ENCODE measurements around the gene ARL13A. TPM values are rescaled to one million over a fixed set of nuclear protein-coding genes. Genes with fewer than 3 reads are reported as not detected.
"Not testable (repeated sequence)": the region's sequence is repeated elsewhere in the genome, so short reads cannot be mapped to it uniquely, and the experiment has no call there.

Gene ARL13A
- total and polyA plus RNA-seq, 12 donors = not detected

DNA sequence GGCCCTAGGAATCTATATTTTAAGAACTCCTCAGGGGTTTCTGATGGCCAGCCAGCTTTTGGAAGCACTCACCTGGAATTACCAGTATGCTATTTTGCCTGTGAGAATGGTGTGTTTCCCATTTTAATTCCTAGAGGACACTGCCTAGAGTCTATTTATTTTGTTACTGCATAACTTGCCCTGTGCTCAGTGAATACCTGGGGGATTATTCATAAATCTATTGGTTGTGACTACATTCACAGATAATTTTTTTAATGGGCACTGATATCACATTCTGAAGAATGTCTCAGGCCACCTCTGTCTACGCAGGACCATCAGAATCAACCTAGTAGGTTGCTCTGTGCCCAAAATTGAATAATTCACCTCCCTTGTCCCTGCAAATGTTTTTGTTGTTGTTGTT is 6.7 kb downstream of the ARL13A start:
- intact Hi-C loops (cut with DNase I) = no loop called here
- TF ChIP-seq, protein P1, sequence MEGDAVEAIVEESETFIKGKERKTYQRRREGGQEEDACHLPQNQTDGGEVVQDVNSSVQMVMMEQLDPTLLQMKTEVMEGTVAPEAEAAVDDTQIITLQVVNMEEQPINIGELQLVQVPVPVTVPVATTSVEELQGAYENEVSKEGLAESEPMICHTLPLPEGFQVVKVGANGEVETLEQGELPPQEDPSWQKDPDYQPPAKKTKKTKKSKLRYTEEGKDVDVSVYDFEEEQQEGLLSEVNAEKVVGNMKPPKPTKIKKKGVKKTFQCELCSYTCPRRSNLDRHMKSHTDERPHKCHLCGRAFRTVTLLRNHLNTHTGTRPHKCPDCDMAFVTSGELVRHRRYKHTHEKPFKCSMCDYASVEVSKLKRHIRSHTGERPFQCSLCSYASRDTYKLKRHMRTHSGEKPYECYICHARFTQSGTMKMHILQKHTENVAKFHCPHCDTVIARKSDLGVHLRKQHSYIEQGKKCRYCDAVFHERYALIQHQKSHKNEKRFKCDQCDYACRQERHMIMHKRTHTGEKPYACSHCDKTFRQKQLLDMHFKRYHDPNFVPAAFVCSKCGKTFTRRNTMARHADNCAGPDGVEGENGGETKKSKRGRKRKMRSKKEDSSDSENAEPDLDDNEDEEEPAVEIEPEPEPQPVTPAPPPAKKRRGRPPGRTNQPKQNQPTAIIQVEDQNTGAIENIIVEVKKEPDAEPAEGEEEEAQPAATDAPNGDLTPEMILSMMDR (IDR thresholded peaks at IDR 0.05) = no peak
- ATAC-seq = no peak
- no peak for DNase-seq
- Histone ChIP-seq H3K27me3 (no peaks in the 10 kb centered on the region), H3K4me1 (no peaks in the 10 kb centered on the region), H3K9me3 (peaks cover 0 to 5% (median 0%) of the 10 kb centered on the region in 11 donors), H3K4me3 (no peak overlapping the region), H3K27ac (no peak overlapping the region), H3K36me3 (no peaks in the 10 kb centered on the region)
- 78 to 95% methylated on average over 1 of the region's 1 CpG for WGBS, 2 donors

DNA sequence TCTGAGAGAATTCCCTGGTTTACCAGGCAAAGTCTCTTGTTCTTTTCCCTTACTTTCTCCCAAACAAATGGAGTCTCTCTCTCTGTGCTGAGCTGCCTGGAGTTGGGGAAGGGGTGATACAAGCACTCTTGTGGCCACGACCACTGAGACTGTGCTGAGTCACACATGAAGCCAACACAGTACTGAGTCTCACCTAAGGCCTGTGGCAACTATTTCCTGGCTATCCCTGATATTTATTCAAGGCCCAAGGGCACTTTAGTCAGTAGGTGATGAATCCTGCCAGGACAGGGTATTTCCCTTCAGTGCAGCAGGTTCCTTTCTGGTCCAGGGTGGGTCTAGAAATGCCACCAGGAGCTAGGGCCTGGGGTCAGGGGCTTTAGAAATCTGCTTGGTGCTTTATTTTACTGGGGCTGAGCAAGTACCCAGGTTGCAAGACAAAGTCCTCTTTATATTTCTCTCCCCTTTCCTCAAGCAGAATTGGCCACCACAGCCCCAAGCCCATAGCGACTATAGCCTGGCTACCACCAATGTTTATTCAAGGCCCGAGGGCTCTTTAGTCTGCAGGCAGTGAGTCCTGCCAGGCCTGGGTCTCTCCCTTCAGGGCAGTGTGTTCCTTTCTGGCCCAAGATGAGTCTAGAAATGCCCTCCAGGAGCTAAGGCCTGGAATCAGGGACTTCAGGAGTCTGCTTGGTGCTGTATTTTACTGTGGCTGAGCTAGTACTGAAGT is 10.5 kb downstream of the ARL13A start:
- no peaks in the 10 kb centered on the region for H3K36me3 ChIP-seq
- 88 to 98% methylated on average over 3 of the region's 3 CpGs for WGBS, 2 donors
- H3K27ac ChIP-seq = no peak overlapping the region
- no peak for DNase-seq
- no peaks in the 10 kb centered on the region for H3K4me1 ChIP-seq
- TF ChIP-seq, protein P1 (IDR thresholded peaks at IDR 0.05) = no peak
- no peaks in the 10 kb centered on the region for H3K9me3 ChIP-seq
- intact Hi-C loops (cut with DNase I) = no loop called here
- H3K27me3 ChIP-seq = no peaks in the 10 kb centered on the region
- H3K4me3 ChIP-seq = no peak overlapping the region
- no peak for ATAC-seq

DNA sequence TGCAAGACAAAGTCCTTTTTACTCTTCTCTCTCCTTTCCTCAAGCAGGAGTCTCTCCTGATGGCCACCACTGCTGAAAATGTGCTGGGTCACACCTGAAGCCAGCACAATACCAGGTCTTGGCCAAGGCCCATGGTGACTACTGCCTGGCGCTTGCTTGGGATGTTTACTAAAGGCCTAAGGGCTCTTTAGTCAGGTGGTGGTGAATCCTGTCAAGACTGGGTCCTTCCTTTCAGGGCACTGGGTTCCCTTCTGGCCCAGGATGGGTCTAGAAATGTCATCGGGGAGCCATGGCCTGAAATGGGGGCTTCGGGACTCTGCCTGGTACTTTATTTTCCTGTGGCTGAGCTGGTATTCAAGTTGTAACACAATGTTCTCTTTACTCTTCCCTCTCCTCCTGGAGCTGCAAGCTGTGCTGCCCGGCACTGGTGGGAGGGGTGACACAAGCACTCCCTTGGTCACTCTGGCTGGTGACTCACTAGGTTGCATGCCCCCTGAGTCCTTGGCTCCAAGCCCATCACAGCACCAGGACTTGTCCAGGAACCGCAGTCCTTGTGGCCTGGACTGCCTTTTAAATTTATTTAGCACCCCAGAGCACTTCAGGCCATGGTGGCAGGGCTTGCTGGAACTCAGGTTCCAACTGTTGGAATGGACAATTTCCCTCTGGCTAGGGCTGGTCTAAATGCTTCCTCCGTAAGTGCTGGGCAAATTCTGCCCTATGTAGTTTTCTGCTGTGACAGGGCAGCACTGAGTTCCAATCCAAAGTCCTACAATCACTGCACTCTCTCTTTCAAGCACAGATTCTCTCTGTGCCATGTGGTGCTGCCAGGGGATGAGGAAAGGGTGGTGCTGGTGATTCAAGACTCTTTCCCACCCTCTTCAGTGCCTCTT is 11.3 kb downstream of the ARL13A start:
- H3K9me3 ChIP-seq = no peaks in the 10 kb centered on the region
- peak in 1 of 8 donors; percentile 41 for ATAC-seq
- TF ChIP-seq, protein P1 (IDR thresholded peaks at IDR 0.05) = no peak
- H3K27me3 ChIP-seq = no peaks in the 10 kb centered on the region
- H3K4me3 ChIP-seq = no peak overlapping the region
- no peak overlapping the region for H3K27ac ChIP-seq
- no peaks in the 10 kb centered on the region for H3K4me1 ChIP-seq
- no peaks in the 10 kb centered on the region for H3K36me3 ChIP-seq
- intact Hi-C loops (cut with DNase I) = no loop called here
- WGBS, 2 donors = 95 to 97% methylated on average over 6 of the region's 6 CpGs
- DNase-seq = peak in 1 of 2 donors; percentile 6

DNA sequence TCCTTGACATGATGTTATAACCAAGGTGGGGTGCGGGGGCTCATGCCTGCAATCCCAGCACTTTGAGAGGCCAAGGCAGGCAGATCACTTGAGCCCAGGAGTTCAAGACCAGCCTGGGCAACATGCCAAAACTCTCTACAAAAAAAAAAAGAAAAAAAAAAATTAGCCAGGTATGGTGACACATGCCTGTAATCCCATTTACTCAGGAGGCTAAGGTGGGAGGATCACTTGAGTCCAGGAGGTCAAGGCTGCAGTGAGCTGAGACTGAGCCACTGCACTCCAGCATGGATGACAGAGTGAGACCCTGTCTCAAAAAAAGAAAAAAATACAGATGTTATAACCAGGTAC is 12.0 kb downstream of the ARL13A start:
- H3K4me1 ChIP-seq; H3K36me3 ChIP-seq; H3K27me3 ChIP-seq; intact Hi-C loops (cut with DNase I); H3K27ac ChIP-seq; H3K4me3 ChIP-seq; ATAC-seq; DNase-seq; H3K9me3 ChIP-seq: not testable (repeated sequence)
- 93 to 100% methylated on average over 1 of the region's 1 CpG for WGBS, 2 donors

DNA sequence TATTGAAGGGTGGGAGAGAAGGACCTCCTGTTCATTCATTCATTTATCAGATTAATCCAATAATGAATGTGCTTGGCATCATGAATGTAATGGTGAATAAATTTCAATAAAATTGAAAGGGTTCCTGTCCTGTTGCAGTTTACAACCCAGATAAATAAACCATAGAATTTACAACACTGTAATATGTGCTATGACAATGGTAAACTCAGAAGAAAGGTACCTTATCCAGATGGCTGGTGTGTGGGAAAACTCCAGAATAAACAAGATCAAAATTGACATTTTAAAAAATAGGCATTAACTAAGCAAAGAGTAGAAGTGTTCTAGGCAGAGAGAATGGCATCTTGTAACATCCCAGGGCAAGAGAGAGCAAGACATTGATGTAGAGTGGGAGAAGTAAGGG is 15.3 kb downstream of the ARL13A start:
- TF ChIP-seq, protein P1 (IDR thresholded peaks at IDR 0.05) = no peak
- no peak for DNase-seq
- ATAC-seq = no peak
- H3K36me3 ChIP-seq = no peaks in the 10 kb centered on the region
- intact Hi-C loops (cut with DNase I) = no loop called here
- H3K9me3 ChIP-seq = no peaks in the 10 kb centered on the region
- no peaks in the 10 kb centered on the region for H3K27me3 ChIP-seq
- no peaks in the 10 kb centered on the region for H3K4me1 ChIP-seq
- no peak overlapping the region for H3K4me3 ChIP-seq
- H3K27ac ChIP-seq = no peak overlapping the region

Measured in heart right ventricle (tissue), 16 donors.